ENCODE results near the gene KICS2.

DNA sequence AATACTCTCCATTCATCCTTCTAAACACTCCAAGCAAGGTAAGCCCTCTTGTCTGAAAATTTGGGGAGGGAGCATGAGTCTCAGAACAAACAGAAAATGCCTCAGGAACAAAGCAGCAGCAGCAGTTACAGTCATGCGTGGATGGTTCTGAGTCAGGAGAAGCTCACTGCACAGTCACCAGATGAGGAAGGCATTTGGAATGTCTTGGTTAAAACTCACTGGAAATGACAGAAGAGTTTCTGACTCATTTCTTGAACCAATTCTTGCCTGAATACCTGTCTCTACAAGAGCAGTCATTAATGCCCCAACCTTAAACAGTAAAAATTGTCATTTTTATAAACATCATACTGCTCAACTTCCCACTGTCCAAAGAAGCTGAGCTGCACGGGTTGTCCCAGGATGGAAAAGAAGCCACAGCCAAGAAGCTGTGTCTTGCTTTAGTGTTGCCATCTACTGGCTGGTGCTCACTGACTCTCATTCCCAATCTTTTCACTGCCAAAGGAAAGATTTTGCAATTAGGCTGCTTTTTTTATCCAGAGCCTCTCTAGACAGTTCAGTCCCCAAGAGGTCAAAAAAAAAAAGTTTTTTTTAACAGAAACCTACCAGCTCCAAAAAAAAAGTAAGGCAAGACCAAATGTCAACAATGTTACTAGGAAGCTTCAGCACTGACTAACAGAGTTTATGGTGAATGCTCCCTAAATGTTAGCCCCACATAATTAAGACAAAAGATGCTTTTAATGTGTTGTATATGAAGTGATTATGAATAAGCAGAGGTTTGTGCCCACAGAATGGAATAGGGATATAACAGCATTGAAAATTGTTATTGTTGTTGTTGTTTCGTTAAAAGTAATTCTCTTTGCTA, 40.4 kb downstream of the KICS2 start:
- no peak for TF ChIP-seq ZNF274 (IDR thresholded peaks at IDR 0.05; ENCODE audit: borderline replicate concordance, extremely low read depth, low read length)
- TF ChIP-seq, protein P1, sequence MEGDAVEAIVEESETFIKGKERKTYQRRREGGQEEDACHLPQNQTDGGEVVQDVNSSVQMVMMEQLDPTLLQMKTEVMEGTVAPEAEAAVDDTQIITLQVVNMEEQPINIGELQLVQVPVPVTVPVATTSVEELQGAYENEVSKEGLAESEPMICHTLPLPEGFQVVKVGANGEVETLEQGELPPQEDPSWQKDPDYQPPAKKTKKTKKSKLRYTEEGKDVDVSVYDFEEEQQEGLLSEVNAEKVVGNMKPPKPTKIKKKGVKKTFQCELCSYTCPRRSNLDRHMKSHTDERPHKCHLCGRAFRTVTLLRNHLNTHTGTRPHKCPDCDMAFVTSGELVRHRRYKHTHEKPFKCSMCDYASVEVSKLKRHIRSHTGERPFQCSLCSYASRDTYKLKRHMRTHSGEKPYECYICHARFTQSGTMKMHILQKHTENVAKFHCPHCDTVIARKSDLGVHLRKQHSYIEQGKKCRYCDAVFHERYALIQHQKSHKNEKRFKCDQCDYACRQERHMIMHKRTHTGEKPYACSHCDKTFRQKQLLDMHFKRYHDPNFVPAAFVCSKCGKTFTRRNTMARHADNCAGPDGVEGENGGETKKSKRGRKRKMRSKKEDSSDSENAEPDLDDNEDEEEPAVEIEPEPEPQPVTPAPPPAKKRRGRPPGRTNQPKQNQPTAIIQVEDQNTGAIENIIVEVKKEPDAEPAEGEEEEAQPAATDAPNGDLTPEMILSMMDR (IDR thresholded peaks at IDR 0.05; ENCODE audit: control extremely low read depth in 1 of 3, insufficient read depth in 1 of 3, low read depth in 1 of 3, low read length in 3 of 3): peak; percentile 15 to 70 (median 67)
- no peak for TF ChIP-seq MAFK (IDR thresholded peaks at IDR 0.05; ENCODE audit: low read depth, low read length)
- no peak for TF ChIP-seq EP300 (IDR thresholded peaks at IDR 0.05; ENCODE audit: borderline replicate concordance in 1 of 2, low read depth in 2 of 2, low read length in 2 of 2)
- no peak for TF ChIP-seq JUND (IDR thresholded peaks at IDR 0.05; ENCODE audit: low read length)
- TF ChIP-seq POLR2AphosphoS5 (IDR thresholded peaks at IDR 0.05; ENCODE audit: low read depth, low read length): no peak
- no peak for TF ChIP-seq EZH2 (IDR thresholded peaks at IDR 0.05; ENCODE audit: low read depth, low read length, severe bottlenecking)
- no peak for TF ChIP-seq CHD2 (IDR thresholded peaks at IDR 0.05; ENCODE audit: low read length)
- no peak for TF ChIP-seq POLR2A (IDR thresholded peaks at IDR 0.05; ENCODE audit: control extremely low read depth in 1 of 2, low read depth in 2 of 2, low read length in 2 of 2)
- TF ChIP-seq SP4 (IDR thresholded peaks at IDR 0.05; ENCODE audit: low read length): no peak
- TF ChIP-seq TAF1 (IDR thresholded peaks at IDR 0.05; ENCODE audit: low read depth, low read length): no peak
